ENCODE results near the gene KCNS1. TPM values are rescaled to one million over a fixed set of nuclear protein-coding genes. Genes with fewer than 3 reads are reported as not detected.

The KCNS1 gene
- total RNA-seq, 1 experiment from 2014 or later: 0.98 TPM

GRCh38 chr20:45098103-45098773 is 2.7 kb downstream of the KCNS1 start:
- H2BK20ac ChIP-seq (ENCODE audit: low read depth, low read length, poor library complexity, severe bottlenecking): no peak overlapping the region
- no peak overlapping the region for H3K23ac ChIP-seq (ENCODE audit: insufficient read length, low read depth, low read length)
- no peaks in the 10 kb centered on the region for H3K79me2 ChIP-seq (ENCODE audit: insufficient read depth, low read length)
- H2AFZ ChIP-seq (ENCODE audit: low read length): no peak overlapping the region
- no peak overlapping the region for H4K5ac ChIP-seq (ENCODE audit: insufficient read length, low read depth, low read length)
- peaks cover 0 to 4% of the 10 kb centered on the region in 2 experiments; a peak in 3 of 5 replicates for H3K9me3 Mint-ChIP-seq
- H3K27ac Mint-ChIP-seq: no peak overlapping the region
- no peak overlapping the region for H3K4me2 ChIP-seq (ENCODE audit: insufficient read depth, insufficient read length, low read length)
- H2BK15ac ChIP-seq (ENCODE audit: low read depth, low read length): no peak overlapping the region
- H3K27me3 ChIP-seq (ENCODE audit: insufficient read depth, low read length): no peaks in the 10 kb centered on the region; the same call in 1 of the 2 replicates
- H3T11ph ChIP-seq (ENCODE audit: low read length): no peak overlapping the region
- no peaks in the 10 kb centered on the region; the same call in 1 of the 2 replicates for H3K4me1 ChIP-seq (ENCODE audit: insufficient read depth, low read length)
- no peaks in the 10 kb centered on the region for H4K20me1 ChIP-seq (ENCODE audit: control insufficient read depth, insufficient read depth, insufficient read length)
- H2AK5ac ChIP-seq (ENCODE audit: insufficient read length, low read length): no peak overlapping the region
- H3K4me1 Mint-ChIP-seq: peaks cover 11% of the 10 kb centered on the region in 2 experiments
- no peak overlapping the region for H3K9ac ChIP-seq (ENCODE audit: extremely low read depth, insufficient read length, low read length)
- TF ChIP-seq CTCF (conservative IDR thresholded peaks at IDR 0.05): peak; percentile 61
- H2BK120ac ChIP-seq (ENCODE audit: low read depth, low read length, poor library complexity, severe bottlenecking): no peak overlapping the region
- no peak overlapping the region for H4K91ac ChIP-seq (ENCODE audit: insufficient read length, low read depth, low read length)
- DNase-seq: peak; percentile 88
- no peak overlapping the region for H4K8ac ChIP-seq (replicated peaks; ENCODE audit: insufficient read length, low read depth, low read length)
- H3K18ac ChIP-seq (ENCODE audit: insufficient read length, low read depth, low read length): no peak overlapping the region
- no peak overlapping the region for H2BK12ac ChIP-seq (ENCODE audit: insufficient read length, low read depth, low read length)
- peaks cover 50% of the 10 kb centered on the region for H3K27me3 Mint-ChIP-seq (ENCODE audit: low read depth)
- H3K36me3 Mint-ChIP-seq (ENCODE audit: insufficient read depth in 1 of 3, low read depth in 3 of 3): peaks cover 2 to 4% (median 2%) of the 10 kb centered on the region in 3 experiments; a peak in 5 of 7 replicates
- H3K79me1 ChIP-seq (ENCODE audit: insufficient read depth, low read depth, low read length, poor library complexity, severe bottlenecking): no peaks in the 10 kb centered on the region
- no CpG with 5 or more reads among the region's 91 CpGs for WGBS (ENCODE audit: extremely low coverage, insufficient read length, low lambda C conversion rate)
- H3K4ac ChIP-seq (ENCODE audit: low read depth, low read length): no peak overlapping the region
- H3K56ac ChIP-seq (ENCODE audit: insufficient read length, low read depth, low read length): no peak overlapping the region
- no peaks in the 10 kb centered on the region for H3K23me2 ChIP-seq (ENCODE audit: insufficient read length, low read depth, low read length, poor library complexity, severe bottlenecking)
- H3K14ac ChIP-seq (ENCODE audit: insufficient read depth, low read length): no peak overlapping the region; the same call in 1 of the 2 replicates
- no peak overlapping the region for H2BK5ac ChIP-seq (ENCODE audit: insufficient read length, low read length)
- no peak overlapping the region for H3K27ac ChIP-seq (ENCODE audit: insufficient read length, low read depth, low read length)
- H3K9me3 ChIP-seq (ENCODE audit: control insufficient read depth, low read depth, low read length): no peaks in the 10 kb centered on the region
- peak overlapping the region in 1 of 2 experiments; percentile 56; a peak in 2 of 5 replicates for H3K4me3 Mint-ChIP-seq
